OCI-LY7 (cell line): ENCODE results near the gene ANKRD27.

Experiments used
- CTCF ChIP-seq: fragments of 200-600 bp; sonication (generic); conservative IDR thresholded peaks from 2 replicates; pipeline ENCODE4 v1.5.1; 2014; ENCODE audit warnings: mild to moderate bottlenecking, antibody characterized with exemption, low read length, moderate library complexity, mixed read lengths
- EZH2phosphoT487 ChIP-seq: fragments of 200-600 bp; sonication (generic); IDR thresholded peaks from 2 replicates; pipeline ENCODE4 v1.6.1; 2018; ENCODE audit warnings: low read depth, borderline replicate concordance, mild to moderate bottlenecking, mixed run types, antibody characterized with exemption, low read length, moderate library complexity, mixed read lengths

- TF ChIP-seq CTCF = no peak
- no peak for TF ChIP-seq EZH2phosphoT487
Measured at GRCh38 chr19:32651729-32652140, 23.2 kb downstream of the ANKRD27 start.
